ENCODE measurements around the gene IGDCC3. TPM values are rescaled to one million over a fixed set of nuclear protein-coding genes. Genes with fewer than 3 reads are reported as not detected.

The IGDCC3 gene
- total and polyA plus RNA-seq, 3 donors from 2014 or later, result 5.8 to 6.5 (median 6.5) TPM

DNA sequence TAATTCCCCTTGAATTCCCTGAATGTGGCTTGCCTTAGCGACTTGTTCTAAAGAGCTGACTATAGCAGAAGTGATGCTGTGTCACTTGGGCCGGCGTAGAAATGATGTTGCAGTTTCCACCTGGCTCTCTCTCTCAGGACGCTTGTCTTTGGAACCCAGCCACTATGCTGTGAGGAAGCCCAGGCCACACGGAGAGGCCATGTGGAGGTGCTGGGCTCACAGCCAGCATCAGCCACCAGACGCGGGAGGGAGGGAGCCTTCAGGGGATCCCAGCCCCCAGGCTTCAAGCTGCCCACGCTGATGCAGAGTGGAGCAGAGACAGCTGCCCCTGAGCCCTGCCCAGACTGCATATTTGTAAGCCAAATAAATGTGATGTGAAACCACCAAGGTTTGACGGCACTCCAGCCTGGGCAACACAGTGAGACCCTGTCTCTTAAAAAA is 54.7 kb downstream of the IGDCC3 start:
- TF ChIP-seq, protein P1, sequence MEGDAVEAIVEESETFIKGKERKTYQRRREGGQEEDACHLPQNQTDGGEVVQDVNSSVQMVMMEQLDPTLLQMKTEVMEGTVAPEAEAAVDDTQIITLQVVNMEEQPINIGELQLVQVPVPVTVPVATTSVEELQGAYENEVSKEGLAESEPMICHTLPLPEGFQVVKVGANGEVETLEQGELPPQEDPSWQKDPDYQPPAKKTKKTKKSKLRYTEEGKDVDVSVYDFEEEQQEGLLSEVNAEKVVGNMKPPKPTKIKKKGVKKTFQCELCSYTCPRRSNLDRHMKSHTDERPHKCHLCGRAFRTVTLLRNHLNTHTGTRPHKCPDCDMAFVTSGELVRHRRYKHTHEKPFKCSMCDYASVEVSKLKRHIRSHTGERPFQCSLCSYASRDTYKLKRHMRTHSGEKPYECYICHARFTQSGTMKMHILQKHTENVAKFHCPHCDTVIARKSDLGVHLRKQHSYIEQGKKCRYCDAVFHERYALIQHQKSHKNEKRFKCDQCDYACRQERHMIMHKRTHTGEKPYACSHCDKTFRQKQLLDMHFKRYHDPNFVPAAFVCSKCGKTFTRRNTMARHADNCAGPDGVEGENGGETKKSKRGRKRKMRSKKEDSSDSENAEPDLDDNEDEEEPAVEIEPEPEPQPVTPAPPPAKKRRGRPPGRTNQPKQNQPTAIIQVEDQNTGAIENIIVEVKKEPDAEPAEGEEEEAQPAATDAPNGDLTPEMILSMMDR (IDR thresholded peaks at IDR 0.05), result no peak
- TF ChIP-seq POLR2A (IDR thresholded peaks at IDR 0.05), result no peak
- Histone ChIP-seq H3K27me3 (no peaks in the 10 kb centered on the region), H3K27ac (no peak overlapping the region), H3K9me3 (no peaks in the 10 kb centered on the region), H3K36me3 (ENCODE audit: low read depth, missing control alignments) (no peaks in the 10 kb centered on the region), H3K4me1 (peaks cover 7% of the 10 kb centered on the region), H3K4me3 (no peak overlapping the region)
- 17 to 27% methylated on average over 6 to 9 of the region's 9 CpGs for WGBS, 2 donors
- intact Hi-C loops (cut with DNase I; ENCODE audit: low total_unique reads), result no loop called here
- peak; percentile 85 for DNase-seq

DNA sequence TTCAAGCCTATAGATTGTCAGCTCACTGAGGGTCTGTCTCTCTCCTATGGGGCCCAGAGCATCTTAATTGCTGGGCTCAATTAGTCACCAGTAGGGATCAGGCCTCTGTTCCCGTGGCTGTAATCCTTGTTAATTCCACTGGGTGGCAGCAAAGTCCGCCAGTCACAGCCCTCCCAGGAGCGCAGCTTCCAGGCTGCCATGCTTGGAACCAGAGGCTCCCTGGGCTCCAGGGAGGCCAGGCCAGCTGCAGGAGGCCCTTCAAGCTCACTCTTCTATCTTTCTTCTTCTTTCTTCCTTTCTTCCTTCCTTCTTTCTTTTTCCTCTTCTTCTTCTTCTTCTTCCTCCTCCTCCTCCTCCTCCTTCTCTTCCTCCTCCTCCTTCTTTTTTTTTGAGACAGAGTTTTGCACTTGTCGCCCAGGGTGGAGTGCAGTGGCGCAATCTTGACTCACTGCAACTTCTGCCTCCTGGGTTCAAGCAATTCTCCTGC is 58.9 kb downstream of the IGDCC3 start:
- no peak for TF ChIP-seq POLR2A (IDR thresholded peaks at IDR 0.05)
- TF ChIP-seq, protein P1 (IDR thresholded peaks at IDR 0.05), result peak; percentile 86 to 89 (median 87)
- 39 to 46% methylated on average over 5 of the region's 5 CpGs for WGBS, 2 donors
- Histone ChIP-seq H3K4me3 (no peak overlapping the region), H3K4me1 (peaks cover 3% of the 10 kb centered on the region), H3K27me3 (no peaks in the 10 kb centered on the region), H3K36me3 (ENCODE audit: low read depth, missing control alignments) (no peaks in the 10 kb centered on the region), H3K9me3 (no peaks in the 10 kb centered on the region), H3K27ac (no peak overlapping the region)
- DNase-seq, result peak; percentile 87
- intact Hi-C loops (cut with DNase I; ENCODE audit: low total_unique reads), result loop anchor here (2.0 kb wide), 1 partner anchor 66 kb away; no protein-coding TSS in a partner anchor

DNA sequence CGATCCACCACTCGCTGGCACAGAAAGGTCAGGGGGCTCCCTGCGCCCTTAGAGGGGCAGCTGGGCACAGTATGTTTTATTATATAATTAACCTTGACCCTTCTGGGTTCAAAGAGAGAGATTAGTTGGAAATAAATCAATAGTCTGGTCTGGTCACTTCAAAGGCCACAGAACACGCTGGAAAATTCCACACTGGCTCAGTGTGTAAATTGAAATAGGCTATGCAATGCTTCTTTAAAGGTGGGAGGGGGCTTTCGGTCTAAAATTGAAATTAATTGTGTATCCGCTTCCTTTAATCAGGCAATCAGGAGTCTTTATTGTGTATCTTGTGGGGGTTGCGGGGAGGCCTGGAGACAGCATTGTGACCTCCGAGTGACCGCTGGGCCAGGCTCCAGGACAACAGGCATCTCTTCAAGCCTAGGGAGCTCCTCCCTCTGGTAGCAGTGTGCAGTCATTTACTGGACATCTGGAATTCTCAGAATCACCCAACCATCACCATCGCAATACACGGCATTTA is 65.3 kb downstream of the IGDCC3 start:
- peak; percentile 75 for DNase-seq
- no peak for TF ChIP-seq POLR2A (IDR thresholded peaks at IDR 0.05)
- TF ChIP-seq, protein P1 (IDR thresholded peaks at IDR 0.05), result no peak
- Histone ChIP-seq H3K36me3 (ENCODE audit: low read depth, missing control alignments) (no peaks in the 10 kb centered on the region), H3K4me3 (no peak overlapping the region), H3K27ac (no peak overlapping the region), H3K4me1 (peaks cover 6% of the 10 kb centered on the region), H3K9me3 (no peaks in the 10 kb centered on the region), H3K27me3 (no peaks in the 10 kb centered on the region)
- intact Hi-C loops (cut with DNase I; ENCODE audit: low total_unique reads), result no loop called here
- whole genome bisulfite sequencing, 2 donors, result 52 to 61% methylated on average over 10 to 11 of the region's 11 CpGs

DNA sequence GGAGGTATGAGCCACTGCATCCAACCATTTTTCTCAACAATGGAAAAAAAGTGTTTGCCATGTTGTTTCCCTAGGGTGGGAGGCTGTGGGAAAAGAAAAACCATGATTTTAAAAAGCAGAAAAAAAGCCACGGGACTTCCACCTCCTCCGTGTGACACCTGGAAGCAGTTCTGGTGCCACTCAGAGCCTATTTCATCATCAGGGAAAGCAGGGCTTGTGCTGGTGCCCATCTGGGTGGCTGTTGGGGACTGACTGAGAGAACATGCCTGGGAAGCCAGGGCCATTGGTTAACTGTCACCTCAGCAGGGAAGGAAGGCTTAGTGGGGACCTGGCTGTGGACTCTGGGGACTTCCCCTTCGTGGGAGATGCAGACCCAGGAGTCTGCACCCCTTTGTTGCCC is 66.0 kb downstream of the IGDCC3 start:
- Histone ChIP-seq H3K27ac (no peak overlapping the region), H3K4me3 (no peak overlapping the region), H3K4me1 (peaks cover 6% of the 10 kb centered on the region), H3K36me3 (ENCODE audit: low read depth, missing control alignments) (no peaks in the 10 kb centered on the region), H3K9me3 (no peaks in the 10 kb centered on the region), H3K27me3 (no peaks in the 10 kb centered on the region)
- intact Hi-C loops (cut with DNase I; ENCODE audit: low total_unique reads), result no loop called here
- TF ChIP-seq, protein P1 (IDR thresholded peaks at IDR 0.05), result no peak
- no peak for TF ChIP-seq POLR2A (IDR thresholded peaks at IDR 0.05)
- WGBS, 2 donors, result 64 to 66% methylated on average over 2 to 3 of the region's 3 CpGs
- no peak for DNase-seq

Measured in testis (tissue), 3 donors.